ACHN (cell line): ENCODE data around the gene ZNF516.

Experiments used
- DNase-seq: peaks from one replicate; pipeline ENCODE4 v3.0.0-alpha.2; 2015
- in situ Hi-C: cut with HindIII; loops from 2 replicates; pipeline ENCODE4 v1.10.0; 2017; ENCODE audit warnings: low sequenced_read_pairs, low pct_ligation_motif_present, low pct_unique_long_range_greater_than_20kb

ZNF516 gene

GRCh38 chr18:76450452-76451395 lies 44.3 kb downstream of the ZNF516 start:
- DNase-seq = peak; percentile 60
- in situ Hi-C loops = no loop called here

GRCh38 chr18:76449111-76449453 lies 46.0 kb downstream of the ZNF516 start:
- DNase-seq = no peak
- in situ Hi-C loops = no loop called here

GRCh38 chr18:76448256-76449110 lies 46.6 kb downstream of the ZNF516 start:
- in situ Hi-C loops = no loop called here
- no peak for DNase-seq

GRCh38 chr18:76447258-76447890 lies 47.7 kb downstream of the ZNF516 start:
- in situ Hi-C loops = no loop called here
- DNase-seq = no peak

- DNase-seq = no peak
- in situ Hi-C loops = no loop called here
Measured at GRCh38 chr18:76446321-76447257, 48.5 kb downstream of the ZNF516 start.

- in situ Hi-C loops = no loop called here
Measured at GRCh38 chr18:76445741-76446232, 49.3 kb downstream of the ZNF516 start.

GRCh38 chr18:76445275-76445674 lies 49.8 kb downstream of the ZNF516 start:
- peak; percentile 63 for DNase-seq
- in situ Hi-C loops = no loop called here

More at GRCh38 chr18:76445741-76446232, 49.3 kb downstream of the ZNF516 start:
- no peak for DNase-seq

GRCh38 chr18:76444446-76445105 lies 50.5 kb downstream of the ZNF516 start:
- no peak for DNase-seq
- in situ Hi-C loops = no loop called here

GRCh38 chr18:76443519-76444445 lies 51.3 kb downstream of the ZNF516 start:
- DNase-seq = no peak
- in situ Hi-C loops = no loop called here

- no peak for DNase-seq
- in situ Hi-C loops = no loop called here
Measured at GRCh38 chr18:76442413-76443171, 52.5 kb downstream of the ZNF516 start.

GRCh38 chr18:76441668-76442412 lies 53.2 kb downstream of the ZNF516 start:
- in situ Hi-C loops = no loop called here
- DNase-seq = no peak

- in situ Hi-C loops = no loop called here
- no peak for DNase-seq
Measured at GRCh38 chr18:76441002-76441667, 53.9 kb downstream of the ZNF516 start.

- no peak for DNase-seq
- in situ Hi-C loops = no loop called here
Measured at GRCh38 chr18:76437910-76438309, 57.1 kb downstream of the ZNF516 start.

GRCh38 chr18:76437011-76437410 lies 58.0 kb downstream of the ZNF516 start:
- in situ Hi-C loops = no loop called here
- no peak for DNase-seq

- in situ Hi-C loops = no loop called here
Measured at GRCh38 chr18:76436342-76436741, 58.7 kb downstream of the ZNF516 start.

More at GRCh38 chr18:76436342-76436741, 58.7 kb downstream of the ZNF516 start:
- no peak for DNase-seq
